ENCODE results near the gene SF3B3.

DNA sequence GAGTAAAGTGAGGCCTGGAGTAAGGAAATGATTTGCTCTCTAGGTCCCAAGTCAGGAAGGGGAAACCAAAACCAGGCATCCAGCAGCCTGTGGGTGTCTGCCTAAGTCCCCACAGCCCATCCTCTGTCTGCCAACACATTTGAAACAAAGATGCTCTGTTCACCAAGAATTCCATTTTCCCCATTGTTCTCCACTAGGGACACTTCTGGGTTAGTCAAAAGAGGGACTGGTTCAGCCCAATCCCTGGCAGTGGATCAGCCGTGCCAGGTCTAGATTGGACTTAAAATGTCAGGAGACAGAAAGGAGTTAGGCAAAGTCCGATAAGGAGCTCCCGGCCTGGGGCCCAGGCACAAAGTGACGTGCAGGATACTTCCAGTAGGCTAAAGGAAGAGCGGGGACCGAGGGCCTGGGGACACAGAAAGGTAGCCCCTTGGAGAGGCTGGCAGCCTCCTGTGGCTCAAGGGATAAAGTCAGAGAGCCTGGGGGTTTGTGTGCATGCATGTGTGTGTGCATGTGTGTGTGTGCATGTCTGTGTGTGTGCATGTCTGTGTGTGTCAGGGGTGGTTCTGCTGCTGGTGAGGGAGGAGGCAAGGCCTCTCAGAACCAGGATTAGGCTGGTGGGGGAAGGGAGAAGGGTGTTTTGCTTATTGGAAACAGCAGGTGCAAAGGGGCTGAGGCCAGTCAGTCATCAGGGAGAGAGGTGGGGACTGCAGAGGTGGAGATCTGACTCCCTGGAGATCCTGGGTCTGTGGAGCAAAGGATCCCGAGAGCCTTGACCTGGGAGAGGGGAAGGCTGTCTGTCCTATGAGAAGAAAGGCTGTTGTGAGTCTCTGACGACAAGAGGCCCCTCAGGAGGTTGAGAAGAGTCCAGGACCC, 81.0 kb downstream of the SF3B3 start:
- TF ChIP-seq, protein P1, sequence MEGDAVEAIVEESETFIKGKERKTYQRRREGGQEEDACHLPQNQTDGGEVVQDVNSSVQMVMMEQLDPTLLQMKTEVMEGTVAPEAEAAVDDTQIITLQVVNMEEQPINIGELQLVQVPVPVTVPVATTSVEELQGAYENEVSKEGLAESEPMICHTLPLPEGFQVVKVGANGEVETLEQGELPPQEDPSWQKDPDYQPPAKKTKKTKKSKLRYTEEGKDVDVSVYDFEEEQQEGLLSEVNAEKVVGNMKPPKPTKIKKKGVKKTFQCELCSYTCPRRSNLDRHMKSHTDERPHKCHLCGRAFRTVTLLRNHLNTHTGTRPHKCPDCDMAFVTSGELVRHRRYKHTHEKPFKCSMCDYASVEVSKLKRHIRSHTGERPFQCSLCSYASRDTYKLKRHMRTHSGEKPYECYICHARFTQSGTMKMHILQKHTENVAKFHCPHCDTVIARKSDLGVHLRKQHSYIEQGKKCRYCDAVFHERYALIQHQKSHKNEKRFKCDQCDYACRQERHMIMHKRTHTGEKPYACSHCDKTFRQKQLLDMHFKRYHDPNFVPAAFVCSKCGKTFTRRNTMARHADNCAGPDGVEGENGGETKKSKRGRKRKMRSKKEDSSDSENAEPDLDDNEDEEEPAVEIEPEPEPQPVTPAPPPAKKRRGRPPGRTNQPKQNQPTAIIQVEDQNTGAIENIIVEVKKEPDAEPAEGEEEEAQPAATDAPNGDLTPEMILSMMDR (conservative IDR thresholded peaks at IDR 0.05; ENCODE audit: low read length) = no peak
- no peak for TF ChIP-seq EZH2phosphoT487 (IDR thresholded peaks at IDR 0.05; ENCODE audit: borderline replicate concordance, low read depth, low read length)

Data from OCI-LY7 (cell line).